Measurements from ENCODE around the gene TIGD3. TPM values are rescaled to one million over a fixed set of nuclear protein-coding genes. Genes with fewer than 3 reads are reported as not detected.

The TIGD3 gene
- total and polyA plus RNA-seq, 5 donors, result 0.14 to 0.23 (median 0.18) TPM; not detected in 1

DNA sequence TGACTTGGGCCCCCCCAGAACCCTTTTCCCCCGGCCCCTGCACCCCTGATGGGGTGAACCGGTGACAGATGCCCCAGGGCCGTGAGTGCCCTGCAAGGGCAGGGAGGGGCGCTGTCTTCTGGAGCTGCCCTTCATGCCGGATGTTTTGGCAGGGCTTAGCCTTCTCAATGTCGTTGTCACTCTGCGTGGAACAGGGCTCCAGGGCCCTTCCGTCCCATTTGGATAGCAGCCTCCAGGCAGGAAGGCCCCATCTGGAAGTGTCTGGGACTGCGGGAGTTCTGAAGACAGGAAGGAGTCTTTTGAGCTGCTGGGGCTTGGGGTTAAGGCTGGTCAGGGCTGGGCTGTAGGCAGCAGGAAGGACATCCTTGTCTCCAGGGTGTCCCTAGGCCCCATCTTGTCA lies 36.4 kb downstream of the TIGD3 start:
- Histone ChIP-seq H3K9me3 (ENCODE audit: control insufficient read depth, low read length) (no peaks in the 10 kb centered on the region), H3K4me1 (ENCODE audit: control insufficient read depth, insufficient read depth, low read length) (peaks cover 9% of the 10 kb centered on the region), H3K4me3 (ENCODE audit: low read length) (no peak overlapping the region), H3K27ac (ENCODE audit: low read length) (peak overlapping the region; percentile 90), H3K27me3 (ENCODE audit: control insufficient read depth, insufficient read depth) (no peaks in the 10 kb centered on the region)
- WGBS, result 26% methylated on average over 9 of the region's 9 CpGs
- DNase-seq (no peak), ATAC-seq (peak; percentile 8 to 35)
- intact Hi-C loops (cut with DNase I), result no loop called here

- Histone ChIP-seq H3K4me3 (ENCODE audit: low read length) (no peak overlapping the region), H3K4me1 (ENCODE audit: control insufficient read depth, insufficient read depth, low read length) (peaks cover 9% of the 10 kb centered on the region), H3K27me3 (ENCODE audit: control insufficient read depth, insufficient read depth) (no peaks in the 10 kb centered on the region), H3K27ac (ENCODE audit: low read length) (no peak overlapping the region), H3K9me3 (ENCODE audit: control insufficient read depth, low read length) (no peaks in the 10 kb centered on the region)
- DNase-seq (no peak), ATAC-seq (no peak)
- intact Hi-C loops (cut with DNase I), result no loop called here
- WGBS, result 85% methylated on average over 13 of the region's 13 CpGs
Measured at GRCh38 chr11:65392186-65392829, 37.8 kb downstream of the TIGD3 start.

- WGBS, result 81% methylated on average over 5 of the region's 5 CpGs
- Histone ChIP-seq H3K27ac (ENCODE audit: low read length) (no peak overlapping the region), H3K4me3 (ENCODE audit: low read length) (no peak overlapping the region), H3K9me3 (ENCODE audit: control insufficient read depth, low read length) (no peaks in the 10 kb centered on the region), H3K27me3 (ENCODE audit: control insufficient read depth, insufficient read depth) (no peaks in the 10 kb centered on the region), H3K4me1 (ENCODE audit: control insufficient read depth, insufficient read depth, low read length) (peaks cover 9% of the 10 kb centered on the region)
- DNase-seq (no peak), ATAC-seq (no peak)
- intact Hi-C loops (cut with DNase I), result no loop called here
Measured at GRCh38 chr11:65392899-65393298, 38.3 kb downstream of the TIGD3 start.

DNA sequence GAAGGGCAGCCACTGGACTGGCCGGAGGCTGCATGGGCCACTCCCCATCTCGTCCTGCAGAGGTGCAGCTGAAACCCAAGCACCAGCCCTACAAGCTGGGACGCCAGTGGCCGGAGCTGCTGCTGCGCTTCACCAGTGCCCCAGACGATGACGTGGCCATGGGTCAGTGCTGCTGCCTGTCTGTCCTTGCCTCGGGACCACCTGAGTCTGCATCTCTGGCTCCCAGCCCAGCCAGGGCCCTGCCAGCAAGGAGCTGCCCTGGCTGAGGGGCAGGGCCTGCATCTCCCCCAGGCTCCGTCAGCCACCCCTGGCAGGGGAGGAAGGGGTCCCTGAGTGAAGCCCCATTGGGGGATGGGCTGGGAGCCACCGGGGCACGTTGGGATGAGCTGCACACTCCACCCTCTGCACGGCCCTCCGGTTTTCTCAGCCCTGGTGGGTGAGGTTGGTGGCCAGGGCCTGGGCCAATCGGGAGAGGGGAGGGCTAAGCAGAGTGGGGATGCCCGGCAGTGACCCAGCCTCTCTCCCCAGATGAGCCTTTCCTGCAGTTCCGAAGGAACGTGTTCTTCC lies 39.0 kb downstream of the TIGD3 start:
- Histone ChIP-seq H3K4me3 (ENCODE audit: low read length) (no peak overlapping the region), H3K9me3 (ENCODE audit: control insufficient read depth, low read length) (no peaks in the 10 kb centered on the region), H3K27ac (ENCODE audit: low read length) (no peak overlapping the region), H3K4me1 (ENCODE audit: control insufficient read depth, insufficient read depth, low read length) (peaks cover 9% of the 10 kb centered on the region), H3K27me3 (ENCODE audit: control insufficient read depth, insufficient read depth) (no peaks in the 10 kb centered on the region)
- intact Hi-C loops (cut with DNase I), result no loop called here
- ATAC-seq (no peak), DNase-seq (no peak)
- 86% methylated on average over 17 of the region's 17 CpGs for WGBS

- 95% methylated on average over 20 of the region's 20 CpGs for WGBS
- Histone ChIP-seq H3K4me1 (ENCODE audit: control insufficient read depth, insufficient read depth, low read length) (peaks cover 9% of the 10 kb centered on the region), H3K4me3 (ENCODE audit: low read length) (no peak overlapping the region), H3K27ac (ENCODE audit: low read length) (no peak overlapping the region), H3K27me3 (ENCODE audit: control insufficient read depth, insufficient read depth) (no peaks in the 10 kb centered on the region), H3K9me3 (ENCODE audit: control insufficient read depth, low read length) (no peaks in the 10 kb centered on the region)
- DNase-seq (no peak), ATAC-seq (no peak)
- intact Hi-C loops (cut with DNase I), result no loop called here
Measured at GRCh38 chr11:65394125-65394536, 39.6 kb downstream of the TIGD3 start.

DNA sequence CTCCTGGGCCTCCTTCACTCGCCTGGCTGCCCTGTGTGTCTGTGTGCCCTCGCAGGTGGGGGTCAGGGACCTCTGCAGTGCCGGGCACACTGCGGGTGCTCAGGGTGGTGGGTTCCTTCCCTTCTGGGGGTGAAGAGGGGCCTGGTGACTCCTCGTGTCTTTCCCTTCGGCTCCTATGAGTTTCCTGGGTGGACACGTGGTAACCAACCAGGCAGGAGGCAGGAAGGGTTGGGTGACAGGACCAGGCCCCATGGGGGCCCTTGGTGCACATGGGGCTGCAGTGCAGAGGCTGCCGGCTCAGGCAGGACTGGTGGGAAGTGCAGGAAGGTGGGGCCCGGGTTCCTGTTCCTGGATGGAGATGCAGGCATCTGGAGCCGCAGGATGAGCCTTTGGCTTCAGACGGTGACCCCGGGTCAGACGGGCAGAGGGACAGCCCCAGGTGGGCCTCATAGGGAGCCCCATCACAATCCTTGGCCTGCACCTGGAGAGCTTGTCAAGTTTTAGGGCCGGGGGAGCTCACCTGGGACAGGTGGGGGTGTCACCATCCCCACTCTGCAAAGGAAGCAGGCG lies 41.5 kb downstream of the TIGD3 start:
- no peaks in the 10 kb centered on the region for H3K9me3 ChIP-seq (ENCODE audit: control insufficient read depth, low read length)
- DNase-seq (no peak), ATAC-seq (no peak)
- intact Hi-C loops (cut with DNase I), result no loop called here
- no peaks in the 10 kb centered on the region for H3K4me1 ChIP-seq (ENCODE audit: control insufficient read depth, insufficient read depth, low read length)
- H3K4me3 ChIP-seq (ENCODE audit: low read length), result no peak overlapping the region
- no peaks in the 10 kb centered on the region for H3K27me3 ChIP-seq (ENCODE audit: control insufficient read depth, insufficient read depth)
- H3K27ac ChIP-seq (ENCODE audit: low read length), result no peak overlapping the region
- 83% methylated on average over 15 of the region's 15 CpGs for WGBS

GRCh38 chr11:65396769-65397745 lies 42.5 kb downstream of the TIGD3 start:
- ATAC-seq (no peak), DNase-seq (no peak)
- intact Hi-C loops (cut with DNase I), result no loop called here
- H3K27ac ChIP-seq (ENCODE audit: low read length), result no peak overlapping the region
- no peak overlapping the region for H3K4me3 ChIP-seq (ENCODE audit: low read length)
- H3K4me1 ChIP-seq (ENCODE audit: control insufficient read depth, insufficient read depth, low read length), result no peaks in the 10 kb centered on the region
- H3K27me3 ChIP-seq (ENCODE audit: control insufficient read depth, insufficient read depth), result no peaks in the 10 kb centered on the region
- no peaks in the 10 kb centered on the region for H3K9me3 ChIP-seq (ENCODE audit: control insufficient read depth, low read length)
- 92% methylated on average over 38 of the region's 38 CpGs for whole genome bisulfite sequencing

DNA sequence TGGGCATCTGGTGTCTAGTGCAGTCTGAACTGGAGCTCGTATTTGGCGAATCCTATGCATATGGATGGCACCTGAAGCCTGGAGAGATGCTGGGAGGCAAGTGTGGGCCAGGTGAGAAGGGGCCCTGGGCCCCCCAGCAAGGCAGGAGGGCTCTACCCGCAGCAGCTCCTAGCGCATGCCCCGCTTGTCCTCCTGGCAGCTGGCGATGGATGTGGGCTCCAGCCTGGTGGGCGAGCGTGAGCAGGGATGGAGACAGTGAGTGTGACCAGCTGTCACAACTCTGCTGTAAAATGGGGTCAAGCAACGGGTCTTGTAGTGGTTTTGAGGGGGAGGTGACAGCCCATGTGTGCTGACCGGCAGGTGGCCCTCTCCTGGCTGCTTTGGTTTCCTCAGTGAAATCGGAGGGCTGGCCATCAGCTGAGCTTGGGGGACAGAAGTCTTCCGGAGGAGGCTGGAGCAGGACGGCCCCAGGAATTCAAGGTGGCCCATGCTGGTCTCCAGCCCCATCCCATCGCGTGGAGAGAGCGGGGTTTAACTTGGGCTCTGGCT lies 43.9 kb downstream of the TIGD3 start:
- 80% methylated on average over 16 of the region's 16 CpGs for WGBS
- H3K4me3 ChIP-seq (ENCODE audit: low read length), result no peak overlapping the region
- H3K27me3 ChIP-seq (ENCODE audit: control insufficient read depth, insufficient read depth), result no peaks in the 10 kb centered on the region
- no peak overlapping the region for H3K27ac ChIP-seq (ENCODE audit: low read length)
- H3K9me3 ChIP-seq (ENCODE audit: control insufficient read depth, low read length), result no peaks in the 10 kb centered on the region
- DNase-seq (no peak), ATAC-seq (no peak)
- H3K4me1 ChIP-seq (ENCODE audit: control insufficient read depth, insufficient read depth, low read length), result no peaks in the 10 kb centered on the region
- intact Hi-C loops (cut with DNase I), result no loop called here

DNA sequence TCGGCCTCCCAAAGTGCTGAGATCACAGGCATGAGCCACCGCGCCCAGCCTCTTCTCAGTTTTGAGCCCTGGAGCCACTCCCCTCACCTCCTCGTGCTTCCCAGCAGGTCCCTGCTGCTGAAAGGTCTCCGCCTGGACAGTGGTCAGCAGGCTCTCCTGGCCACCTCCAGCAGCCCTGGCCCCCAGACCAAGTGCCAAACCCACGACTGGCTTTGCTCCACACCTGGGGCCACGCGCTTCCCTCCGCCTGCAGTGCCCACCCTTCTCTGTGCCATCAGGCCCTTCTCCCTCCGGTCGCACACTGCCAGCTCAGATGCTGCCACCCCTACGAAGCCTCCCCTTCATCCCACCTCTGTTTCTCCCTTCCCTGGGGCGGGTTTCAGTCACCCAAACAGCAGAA lies 44.7 kb downstream of the TIGD3 start:
- ATAC-seq (no peak), DNase-seq (no peak)
- no peak overlapping the region for H3K4me3 ChIP-seq (ENCODE audit: low read length)
- no peaks in the 10 kb centered on the region for H3K4me1 ChIP-seq (ENCODE audit: control insufficient read depth, insufficient read depth, low read length)
- intact Hi-C loops (cut with DNase I), result no loop called here
- no peaks in the 10 kb centered on the region for H3K27me3 ChIP-seq (ENCODE audit: control insufficient read depth, insufficient read depth)
- 88% methylated on average over 13 of the region's 13 CpGs for WGBS
- H3K27ac ChIP-seq (ENCODE audit: low read length), result no peak overlapping the region
- H3K9me3 ChIP-seq (ENCODE audit: control insufficient read depth, low read length), result no peaks in the 10 kb centered on the region

GRCh38 chr11:65399845-65400244 lies 45.3 kb downstream of the TIGD3 start:
- H3K9me3 ChIP-seq (ENCODE audit: control insufficient read depth, low read length), result no peaks in the 10 kb centered on the region
- ATAC-seq (peak in 1 of 2 donors; percentile 2), DNase-seq (no peak)
- no peak overlapping the region for H3K27ac ChIP-seq (ENCODE audit: low read length)
- no peak overlapping the region for H3K4me3 ChIP-seq (ENCODE audit: low read length)
- no peaks in the 10 kb centered on the region for H3K4me1 ChIP-seq (ENCODE audit: control insufficient read depth, insufficient read depth, low read length)
- intact Hi-C loops (cut with DNase I), result no loop called here
- WGBS, result 94% methylated on average over 10 of the region's 10 CpGs
- H3K27me3 ChIP-seq (ENCODE audit: control insufficient read depth, insufficient read depth), result no peaks in the 10 kb centered on the region
